Measurements from ENCODE around the gene NT5C2.
"Not testable (repeated sequence)": the region's sequence is repeated elsewhere in the genome, so short reads cannot be mapped to it uniquely, and the experiment has no call there.

NT5C2 gene

DNA sequence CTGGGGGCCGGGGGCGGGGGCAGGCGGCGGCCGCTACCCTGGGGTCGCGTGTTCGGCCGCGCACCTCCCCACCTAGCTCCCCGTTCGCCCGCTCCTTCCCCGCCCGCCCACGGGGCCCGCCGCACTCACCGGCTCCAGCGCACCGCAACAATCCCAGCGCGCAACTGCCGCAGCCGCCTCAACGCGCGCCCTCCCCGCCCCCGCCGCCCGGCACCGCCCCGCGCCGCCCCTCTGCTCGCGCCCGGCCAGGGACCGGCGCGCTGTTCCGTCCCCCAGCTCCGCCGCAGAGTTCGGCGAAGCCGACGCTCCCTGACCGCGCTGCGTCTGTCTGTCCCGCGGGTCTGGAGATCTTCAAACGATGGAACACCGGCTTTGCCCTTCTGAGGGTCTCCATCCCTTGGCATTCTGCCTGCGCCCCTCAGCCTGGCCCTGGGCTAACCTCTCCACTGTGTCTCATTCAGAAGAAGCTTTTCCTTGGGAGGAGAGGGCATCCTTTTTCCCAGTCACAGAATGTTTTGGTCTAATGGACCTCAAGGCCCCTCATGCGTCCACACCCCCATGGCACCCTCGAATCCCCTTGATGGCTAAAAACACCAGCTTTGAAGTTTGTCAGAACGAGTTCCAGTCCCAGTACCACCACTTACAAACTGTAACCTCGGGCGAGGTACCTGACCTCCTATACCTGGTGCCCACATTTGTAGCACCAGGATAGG lies at the start of gene NT5C2:
Gene NT5C2 (minus strand): TSS at position 166 of the 713 bp plus-strand sequence. CDS start 18,314 bp downstream, outside the sequence.
- peak; percentile 84 for DNase-seq

DNA sequence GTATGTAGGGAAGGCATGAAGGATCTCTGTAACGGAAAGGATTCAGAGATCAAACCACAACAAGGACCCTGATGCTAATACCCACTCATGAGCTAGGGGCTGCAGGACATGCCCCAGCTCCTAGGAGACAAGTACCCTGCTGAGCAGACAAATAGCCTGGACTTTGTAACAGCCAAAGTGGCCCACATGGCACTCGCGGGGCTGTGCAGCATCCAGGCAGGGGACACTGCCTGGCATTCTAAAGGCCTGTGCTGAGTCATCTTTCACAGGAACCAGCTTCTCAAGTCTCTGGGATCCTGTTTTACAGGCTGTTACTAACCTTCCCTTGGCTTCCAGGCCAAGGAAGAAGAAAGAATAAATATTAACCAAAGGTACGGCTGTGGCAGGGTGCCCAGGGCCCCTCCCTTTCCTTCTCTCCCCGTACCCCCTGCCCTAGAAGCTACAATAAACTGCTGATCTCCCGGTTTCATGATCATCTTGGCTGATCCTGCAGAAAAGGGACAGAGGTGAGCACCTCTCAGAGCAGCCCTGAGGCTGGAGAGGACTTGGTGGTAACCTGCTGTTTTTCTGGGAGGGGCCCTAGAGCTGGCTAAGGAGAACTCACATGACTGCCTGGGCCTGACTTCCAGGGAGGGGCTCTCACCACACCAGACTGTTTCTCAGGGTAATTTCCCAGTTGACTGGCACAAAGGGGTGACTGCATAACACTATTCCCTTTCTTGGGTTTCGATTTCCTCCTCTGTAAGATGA lies 48.4 kb upstream of the NT5C2 start:
- no peak for DNase-seq

DNA sequence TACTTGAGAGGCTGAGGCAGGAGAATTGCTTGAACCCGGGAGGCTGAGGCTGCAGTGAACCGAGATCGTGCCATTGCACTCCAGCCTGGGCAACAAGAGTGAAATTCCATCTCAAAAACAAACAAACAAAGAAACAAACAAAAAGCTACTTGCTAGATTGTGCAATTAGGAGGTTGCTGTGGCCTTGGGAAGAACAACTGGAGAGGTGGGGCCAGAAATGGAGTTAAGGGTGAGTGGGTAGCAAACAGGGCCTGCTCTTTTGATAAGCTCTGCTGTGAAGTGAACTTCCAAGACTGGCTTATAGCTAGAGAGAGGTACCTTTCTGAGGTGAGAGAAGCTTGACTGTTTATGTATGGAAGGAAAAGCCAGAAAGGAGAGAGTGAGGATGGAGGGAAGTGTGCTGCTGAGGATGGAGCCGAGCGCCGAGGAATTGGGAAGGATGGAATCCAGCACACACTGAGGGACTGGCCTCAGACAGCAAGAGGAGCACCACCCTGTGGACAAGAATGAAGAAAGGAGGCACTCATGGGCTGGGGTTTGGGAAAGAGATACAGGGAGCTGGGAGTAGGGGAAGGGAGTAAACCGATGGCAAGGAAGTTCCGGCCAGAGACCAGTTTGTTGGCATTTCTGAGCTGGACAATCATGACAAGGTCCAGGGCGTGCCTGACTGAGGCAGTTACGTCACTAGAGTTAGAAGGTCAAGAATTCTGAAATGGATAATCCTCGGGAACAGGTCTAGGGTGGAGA lies 45.6 kb upstream of the NT5C2 start:
- DNase-seq: no peak

DNA sequence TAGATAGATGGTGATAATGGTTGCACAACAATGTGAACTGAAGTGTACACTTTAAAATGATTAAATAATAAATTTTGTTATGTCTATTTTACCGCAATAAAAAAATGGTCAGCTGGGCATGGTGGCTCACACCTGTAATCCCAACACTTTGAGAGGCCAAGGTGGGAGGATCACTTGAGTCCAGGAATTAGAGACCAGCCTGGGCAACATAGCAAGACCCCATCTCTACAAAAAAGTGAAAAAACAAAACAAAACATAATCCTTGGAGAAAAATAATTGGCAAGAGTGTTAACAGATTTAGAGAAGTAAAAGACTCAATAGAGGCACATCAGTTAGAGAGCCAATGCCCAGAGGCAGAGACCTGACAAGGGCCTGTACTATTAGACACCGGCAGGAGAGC lies 42.7 kb upstream of the NT5C2 start:
- DNase-seq: no peak

DNA sequence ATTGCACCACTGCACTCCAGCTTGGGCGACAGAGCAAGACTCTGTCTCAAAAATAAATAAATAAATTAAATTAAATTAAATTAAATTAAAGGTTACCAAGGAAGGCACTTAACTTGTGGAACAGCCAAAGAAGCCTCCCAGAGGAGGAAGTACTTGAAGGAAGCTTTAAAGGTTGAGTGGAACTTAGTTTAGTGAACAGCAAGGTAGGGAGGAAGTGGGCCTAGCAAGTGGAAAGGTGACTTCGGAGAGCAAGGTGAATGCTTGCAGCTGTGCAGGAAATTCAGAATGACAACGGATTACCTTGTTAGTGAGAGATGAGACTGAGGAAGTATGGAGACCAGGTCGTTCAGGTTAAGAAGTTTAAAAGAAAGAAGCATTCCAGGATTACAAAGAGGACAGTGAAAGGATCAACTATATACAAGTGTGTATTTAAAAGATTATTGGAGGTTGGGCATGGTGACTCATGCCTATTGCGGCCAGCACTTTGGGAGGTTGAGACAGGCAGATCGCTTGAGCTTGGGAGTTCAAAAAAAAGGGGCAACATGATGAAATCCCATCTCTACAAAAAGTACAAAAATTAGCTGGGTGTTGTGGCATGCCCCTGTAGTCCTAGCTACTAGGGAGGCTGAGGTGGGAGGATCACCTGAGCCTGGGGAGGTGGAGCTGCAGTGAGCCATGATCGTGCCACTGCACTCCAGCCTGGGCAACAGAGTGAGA lies 39.9 kb upstream of the NT5C2 start:
- no peak for DNase-seq

DNA sequence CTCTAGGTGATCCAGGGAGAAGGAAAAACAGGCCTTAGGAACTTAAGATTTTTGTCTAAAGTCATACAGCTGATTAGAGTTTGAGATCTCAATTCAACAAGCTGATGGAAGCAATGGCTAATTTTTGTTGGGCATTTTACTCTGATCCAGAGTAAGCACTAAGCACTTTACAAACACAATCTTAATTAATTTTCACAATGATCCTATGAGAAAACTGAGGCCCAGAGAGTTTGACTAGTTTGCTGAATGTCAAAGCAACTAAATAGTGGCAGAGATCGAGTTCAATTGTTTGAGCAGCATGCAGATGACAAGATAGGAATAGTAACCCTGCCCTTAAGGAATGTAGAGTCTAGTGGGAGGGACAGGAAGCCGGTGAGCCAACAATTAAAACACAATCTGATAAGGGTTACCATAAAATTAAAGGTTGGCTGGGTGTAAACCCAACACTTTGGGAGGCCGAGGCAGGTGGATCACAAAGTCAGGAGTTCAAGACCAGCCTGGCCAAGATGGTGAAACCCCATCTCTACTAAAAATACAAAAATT lies 39.1 kb upstream of the NT5C2 start:
- DNase-seq: no peak

DNA sequence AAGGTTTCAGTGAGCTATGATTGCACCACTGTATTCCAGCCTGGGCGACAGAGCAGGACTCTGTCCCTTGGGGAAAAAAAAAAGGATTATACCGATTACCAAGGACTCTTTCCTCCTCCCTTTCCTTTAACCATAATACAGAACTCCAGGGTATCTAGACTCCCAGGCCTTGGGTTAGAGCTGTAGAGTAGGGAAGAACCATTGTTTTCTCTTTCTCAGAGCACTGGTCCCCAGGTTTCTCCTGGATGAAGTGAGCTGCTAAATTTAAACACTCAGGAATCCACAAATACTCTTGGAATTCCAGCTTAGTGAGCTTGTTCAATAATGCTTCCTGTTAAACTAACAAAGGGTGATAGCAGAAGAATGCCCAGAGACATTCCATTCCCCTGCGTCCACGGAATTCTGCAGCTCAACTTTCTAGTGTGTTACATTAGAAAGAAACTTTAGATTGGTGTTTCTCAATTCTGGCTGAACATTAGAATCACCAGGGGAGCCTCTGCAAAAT lies 38.0 kb upstream of the NT5C2 start:
- no peak for DNase-seq

DNA sequence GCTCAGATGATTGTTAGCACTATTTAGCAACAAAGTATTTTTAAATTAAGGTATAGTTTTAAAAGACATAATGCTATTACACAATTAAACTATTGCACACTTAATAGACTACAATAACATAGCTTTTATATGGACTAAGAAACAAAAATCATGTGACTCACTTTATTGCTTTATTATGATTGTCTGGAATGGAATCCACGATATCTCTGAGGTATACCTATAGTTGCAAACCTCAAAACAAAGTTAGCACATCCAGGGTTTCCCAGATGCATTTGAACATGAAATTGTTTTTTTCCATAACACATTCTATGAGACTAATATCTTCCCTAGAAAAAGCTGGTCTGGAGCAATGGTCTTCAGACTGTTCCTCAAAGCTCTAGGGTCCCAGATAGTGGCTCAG lies 34.3 kb upstream of the NT5C2 start:
- no peak for DNase-seq

DNA sequence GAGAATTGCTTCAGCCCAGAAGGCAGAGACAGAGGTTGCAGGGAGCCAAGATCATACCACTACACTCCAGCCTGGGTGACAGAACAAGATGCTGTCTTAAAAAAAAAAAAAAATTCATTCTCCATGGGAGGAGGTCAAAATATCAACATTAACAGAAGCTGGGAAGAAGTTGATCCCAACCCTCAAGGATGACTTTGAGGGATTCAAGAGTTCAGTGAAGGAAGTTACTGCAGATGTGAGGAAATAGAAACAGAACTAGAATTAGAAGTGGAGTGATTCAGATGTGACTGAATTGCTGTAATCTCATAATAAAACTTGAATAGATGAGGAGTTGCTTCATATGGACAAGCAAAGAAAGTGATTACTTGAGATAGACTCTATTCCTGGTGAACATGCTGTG lies 32.9 kb upstream of the NT5C2 start:
- DNase-seq: no peak

DNA sequence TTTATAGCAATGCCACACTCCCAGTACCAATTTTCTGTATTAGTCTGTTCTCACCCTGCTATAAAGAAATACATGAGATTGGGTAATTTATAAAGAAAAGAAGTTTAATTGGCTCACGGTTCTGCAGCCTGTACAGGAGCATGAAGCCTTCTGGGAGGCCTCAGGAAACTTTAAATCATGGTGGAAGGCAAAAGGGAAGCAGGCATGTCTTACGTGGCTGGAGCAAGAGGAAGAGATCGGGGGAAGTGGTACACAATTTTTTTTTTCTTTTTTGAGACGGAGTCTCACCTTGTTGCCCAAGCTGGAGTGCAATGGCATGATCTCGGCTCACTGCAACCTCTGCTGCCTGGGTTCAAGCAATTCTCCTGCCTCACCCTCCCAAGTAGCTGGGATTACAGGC lies 31.6 kb upstream of the NT5C2 start:
- DNase-seq: not testable (repeated sequence)

DNA sequence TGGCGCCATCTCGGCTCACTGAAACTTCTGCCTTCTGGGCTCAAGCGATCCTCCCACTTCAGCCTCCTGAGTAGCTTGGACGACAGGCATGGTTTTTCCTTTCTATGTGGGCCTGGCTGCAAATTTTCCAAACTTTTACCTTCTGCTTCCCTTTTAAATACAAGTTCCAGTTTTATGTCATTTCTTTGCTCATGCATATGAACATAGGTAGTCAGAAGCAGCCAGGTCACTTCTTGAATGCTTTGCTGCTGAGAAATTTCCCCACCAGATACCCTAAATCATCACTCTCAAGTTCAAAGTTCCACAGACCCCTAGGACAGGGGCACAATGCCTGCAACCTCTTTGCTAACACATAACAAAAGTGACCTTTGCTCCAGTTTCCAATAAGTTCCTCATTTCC lies 31.1 kb upstream of the NT5C2 start:
- no peak for DNase-seq

DNA sequence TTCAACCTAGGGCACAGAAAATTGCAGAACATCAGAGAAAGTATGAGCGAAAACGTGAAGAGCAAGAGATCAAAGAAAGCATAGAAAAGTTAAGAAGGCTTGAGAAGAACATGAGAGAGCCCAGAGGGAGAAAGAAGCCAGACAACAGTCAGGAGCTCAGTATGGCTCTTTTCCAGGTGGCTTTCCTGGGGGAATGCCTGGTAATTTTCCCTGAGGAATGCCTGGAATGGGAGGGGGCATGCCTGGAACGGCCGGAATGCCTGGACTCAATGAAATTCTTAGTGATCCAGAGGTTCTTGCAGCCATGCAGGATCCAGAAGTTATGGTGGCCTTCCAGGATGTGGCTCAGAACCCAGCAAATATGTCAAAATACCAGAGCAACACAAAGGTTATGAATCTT lies 23.3 kb upstream of the NT5C2 start:
- not testable (repeated sequence) for DNase-seq

DNA sequence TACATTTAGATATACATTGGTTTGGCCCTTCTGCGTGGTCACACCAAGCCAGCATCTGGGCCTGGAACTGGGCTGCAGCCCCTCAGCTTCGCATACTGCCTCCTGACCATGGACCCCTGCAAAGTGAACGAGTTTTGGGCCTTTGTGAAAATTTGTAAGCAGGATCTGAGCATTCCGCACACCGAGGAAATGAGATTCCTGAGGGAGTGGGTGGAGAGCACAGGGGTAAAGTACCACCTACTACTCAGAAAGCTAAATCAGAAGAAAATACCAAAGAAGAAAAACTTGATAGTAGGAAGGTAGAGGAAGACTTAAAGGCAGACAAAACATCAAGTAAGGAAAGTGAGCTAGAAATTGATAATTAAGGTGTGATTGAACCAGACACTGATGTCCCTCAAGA lies 22.5 kb upstream of the NT5C2 start:
- DNase-seq: no peak

DNA sequence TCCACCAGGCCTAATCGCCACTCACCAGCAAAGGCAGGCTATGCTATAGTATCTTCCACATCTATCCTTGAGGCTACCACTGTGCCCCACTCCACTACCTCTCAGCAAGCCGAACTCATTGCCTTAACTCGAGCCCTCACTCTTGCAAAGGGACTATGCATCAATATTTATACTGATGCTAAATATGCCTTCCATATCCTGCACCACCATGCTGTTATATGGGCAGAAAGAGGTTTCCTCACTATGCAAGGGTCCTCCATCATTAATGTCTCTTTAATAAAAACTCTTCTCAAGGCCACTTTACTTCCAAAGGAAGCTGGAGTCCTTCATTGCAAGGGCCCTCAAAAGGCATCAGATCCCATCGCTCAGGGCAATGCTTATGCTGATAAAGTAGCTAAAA lies 17.2 kb upstream of the NT5C2 start:
- DNase-seq: not testable (repeated sequence)

DNA sequence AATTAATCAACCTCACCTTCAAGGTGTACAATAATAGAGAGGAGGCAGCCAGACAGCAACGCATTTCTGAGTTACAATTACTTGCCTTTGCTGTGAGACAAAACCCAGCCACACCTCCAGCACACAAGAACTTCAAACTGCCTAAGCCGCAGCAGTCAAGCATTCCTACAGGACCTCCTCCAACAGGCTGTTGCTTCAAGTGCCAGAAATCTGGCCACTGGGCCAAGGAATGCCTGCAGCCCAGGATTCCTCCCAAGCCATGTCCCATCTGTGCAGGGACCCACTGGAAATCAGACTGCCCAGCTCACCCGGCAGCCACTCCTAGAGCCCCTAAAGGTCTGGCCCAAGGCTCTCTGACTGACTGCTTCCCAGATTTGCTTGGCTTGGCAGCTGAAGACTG lies 14.6 kb upstream of the NT5C2 start:
- not testable (repeated sequence) for DNase-seq

DNA sequence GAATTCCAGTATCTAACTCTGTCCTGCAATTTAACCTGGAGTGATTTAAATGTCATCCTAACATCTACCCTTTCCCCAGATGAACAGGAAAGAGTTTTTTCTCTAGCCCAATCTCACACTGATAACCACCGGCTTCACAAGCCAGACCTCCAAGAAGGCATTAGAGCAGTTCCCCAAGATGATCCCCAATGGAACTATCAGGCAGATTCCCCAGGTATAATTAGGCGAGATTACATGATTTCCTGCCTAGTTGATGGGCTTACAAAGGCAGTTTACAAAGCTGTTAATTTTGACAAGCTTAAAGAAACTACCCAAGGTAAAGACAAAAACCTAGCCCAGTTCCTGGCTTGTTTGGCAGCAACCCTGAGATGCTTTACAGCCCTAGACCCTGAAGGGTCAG lies 14.1 kb upstream of the NT5C2 start:
- no peak for DNase-seq

DNA sequence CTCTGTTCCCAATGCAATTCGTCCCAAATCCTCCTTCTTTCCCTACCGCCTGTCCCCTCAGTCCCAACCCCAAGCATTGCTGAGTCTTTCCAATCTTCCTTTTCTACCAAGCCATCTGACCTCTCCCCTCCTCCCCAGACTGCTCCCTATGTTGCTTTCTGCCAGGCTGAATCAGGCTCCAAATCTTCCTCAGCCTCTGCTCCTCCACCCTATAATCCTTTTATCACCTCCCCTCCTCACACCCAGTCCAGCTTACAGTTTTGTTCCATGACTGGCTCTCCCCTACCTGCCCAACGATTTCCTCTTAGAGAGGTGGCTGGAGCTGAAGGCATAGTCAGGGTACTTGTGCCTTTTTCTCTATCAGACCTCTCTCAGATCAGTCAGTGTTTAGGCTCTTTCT lies 13.6 kb upstream of the NT5C2 start:
- not testable (repeated sequence) for DNase-seq

DNA sequence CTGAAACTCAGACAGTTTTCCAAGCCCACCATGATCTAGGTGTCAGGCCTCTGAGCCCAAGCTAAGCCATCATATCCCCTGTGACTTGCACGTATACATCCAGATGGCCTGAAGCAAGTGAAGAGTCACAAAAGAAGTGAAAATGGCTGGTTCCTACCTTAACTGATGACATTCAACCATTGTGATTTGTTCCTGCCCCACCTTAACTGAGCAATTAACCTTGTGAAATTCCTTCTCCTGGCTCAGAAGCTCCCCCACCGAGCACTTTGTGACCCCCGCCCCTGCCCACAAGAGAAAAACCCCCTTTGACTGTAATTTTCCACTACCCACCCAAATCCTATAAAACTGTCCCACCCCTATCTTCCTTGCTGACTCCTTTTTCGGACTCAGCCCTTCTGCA lies 12.3 kb upstream of the NT5C2 start:
- DNase-seq: not testable (repeated sequence)

DNA sequence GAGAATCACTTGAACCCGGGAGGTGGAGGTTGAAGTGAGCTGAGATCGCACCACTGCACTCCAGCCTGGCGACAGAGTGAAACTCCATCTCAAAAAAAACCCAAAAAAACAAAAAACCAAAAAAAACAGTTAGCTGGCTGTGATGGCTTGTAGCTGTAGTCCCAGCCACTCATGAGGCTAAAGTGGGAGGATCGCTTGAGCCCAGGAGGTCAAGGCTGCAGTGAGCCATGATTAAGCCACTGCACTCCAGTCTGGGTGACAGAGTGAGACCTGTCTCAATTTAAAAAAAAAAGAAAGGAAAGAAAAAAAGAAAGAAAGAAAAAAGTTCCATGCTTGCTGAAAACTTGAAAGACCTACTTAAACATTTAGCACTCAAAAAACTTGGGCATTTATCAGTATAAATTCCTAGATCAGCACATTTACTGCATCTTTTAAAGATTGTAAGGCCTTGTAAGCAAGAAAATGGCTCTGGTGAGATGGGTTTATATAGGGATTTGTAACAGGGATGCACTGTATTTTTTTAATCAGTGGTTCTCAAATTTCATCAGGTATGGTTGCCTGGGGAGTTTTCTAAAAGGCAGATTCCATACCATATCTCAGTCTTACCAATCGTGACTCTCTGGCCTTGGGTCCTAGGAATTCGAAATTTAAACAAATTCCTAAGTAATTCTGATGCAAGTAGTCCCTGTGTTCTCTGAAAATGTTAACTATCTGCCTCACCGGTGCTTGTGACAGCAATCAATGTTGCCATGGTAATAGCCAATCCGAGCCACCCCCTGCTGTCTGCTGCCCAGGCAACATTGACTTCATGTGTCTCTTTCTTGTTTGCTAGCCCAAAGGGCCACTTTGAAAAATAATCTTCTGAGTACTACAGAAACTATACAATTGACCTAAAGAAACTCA lies 11.5 kb upstream of the NT5C2 start:
- DNase-seq: no peak

DNA sequence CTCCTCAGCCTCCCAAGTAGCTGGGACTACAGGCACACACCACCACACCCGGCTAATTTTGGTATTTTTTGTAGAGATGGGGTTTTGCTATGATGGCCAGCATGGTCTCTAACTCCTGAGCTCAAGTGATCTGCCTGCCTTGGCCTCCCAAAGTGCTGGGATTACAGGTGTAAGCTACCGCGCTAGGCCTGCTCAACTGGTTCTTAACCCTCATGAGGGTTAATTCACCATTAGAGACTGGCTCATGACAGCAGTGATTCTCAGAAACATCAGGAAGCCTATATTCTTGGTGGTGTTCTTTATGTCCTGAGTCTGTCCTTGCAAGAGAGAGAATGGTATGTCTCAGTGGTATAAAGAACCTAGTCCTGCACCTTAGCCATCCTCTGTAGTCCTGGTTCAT lies 10.4 kb upstream of the NT5C2 start:
- no peak for DNase-seq

DNA sequence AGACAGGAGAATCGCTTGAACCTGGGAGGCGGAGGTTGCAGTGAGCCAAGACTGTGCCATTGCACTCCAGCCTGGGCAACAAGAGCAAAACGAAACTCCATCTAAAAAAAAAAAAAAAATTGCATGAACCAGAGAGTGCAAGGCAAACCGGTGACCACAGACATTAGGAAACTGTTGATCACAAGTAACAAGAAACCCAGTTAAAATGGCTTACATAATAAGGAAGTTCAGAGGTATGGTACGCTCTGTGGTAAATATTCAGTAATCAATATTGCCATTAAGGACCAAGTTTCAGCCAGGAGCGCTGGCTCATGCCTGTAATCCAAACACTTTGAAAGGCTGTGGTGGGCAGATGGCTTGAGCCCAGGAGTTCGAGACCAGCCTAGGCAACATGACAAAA lies 9.2 kb upstream of the NT5C2 start:
- DNase-seq: no peak

DNA sequence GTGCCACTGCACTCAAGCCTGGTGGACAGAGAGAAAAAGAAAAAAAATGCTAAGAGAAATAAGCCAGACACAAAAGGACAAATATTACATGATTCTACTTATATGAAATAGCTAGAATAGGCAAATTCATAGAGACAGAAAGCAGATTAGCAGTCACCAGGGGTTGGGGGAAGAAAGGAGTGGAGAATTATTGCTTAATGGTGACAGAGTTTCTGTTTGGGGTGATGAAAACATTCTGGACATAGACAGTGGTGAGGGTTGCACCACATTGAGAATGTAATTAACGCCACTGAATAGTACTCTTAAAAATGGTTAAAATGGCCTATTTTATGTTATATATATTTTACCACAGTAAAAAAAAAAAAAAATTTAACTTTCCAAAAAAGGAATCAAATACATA lies 6.4 kb upstream of the NT5C2 start:
- DNase-seq: no peak

Measured in stimulated activated CD4-positive, alpha-beta T cell treated with anti-CD3 and anti-CD28 coated beads, Interleukin-4, amount 100 ng/mL, for 1 hour (primary cell).